Small intestine (tissue), 16 donors: Measurements from ENCODE around the gene CDHR4. TPM values are rescaled to one million over a fixed set of nuclear protein-coding genes. Genes with fewer than 3 reads are reported as not detected.
A peak's percentile ranks its signal among the peaks of the same experiment; 100 is the strongest.

Source experiments
- DNase-seq, 2 donors: peaks; one replicate each; pipeline versions ENCODE4 v3.0.0 to v3.0.0-alpha.2; 2013
- FAIRE-seq: peaks from 2 replicates; lab custom pipeline; 2012; peaks lifted over from hg19 to GRCh38; lab: Jason Lieb, UNC
- H3K27ac ChIP-seq, 3 donors: one replicate each; pipeline ENCODE4 v1.5.1; 2013; ENCODE audit warnings: low read length in 2 of 3, mild to moderate bottlenecking in 2 of 3, control low read depth in 1 of 3, inconsistent platforms in 1 of 3, low read depth in 1 of 3, moderate library complexity in 1 of 3
- H3K27me3 ChIP-seq, 3 donors: one replicate each; pipeline ENCODE4 v1.6.1; 2013; ENCODE audit warnings: low read length in 3 of 3, inconsistent platforms in 1 of 3; ENCODE audit not compliant: control insufficient read depth in 3 of 3, insufficient read depth in 3 of 3
- H3K36me3 ChIP-seq, 3 donors: one replicate each; pipeline ENCODE4 v1.6.1; 2013; ENCODE audit warnings: low read length in 3 of 3, inconsistent platforms in 1 of 3, low read depth in 1 of 3, mild to moderate bottlenecking in 1 of 3, moderate library complexity in 1 of 3; ENCODE audit not compliant: control insufficient read depth in 3 of 3, insufficient read depth in 2 of 3
- H3K4me1 ChIP-seq, 3 donors: one replicate each; pipeline ENCODE4 v1.6.1; 2013; ENCODE audit warnings: low read length in 2 of 3, inconsistent platforms in 1 of 3, low read depth in 1 of 3, mild to moderate bottlenecking in 1 of 3, moderate library complexity in 1 of 3; ENCODE audit not compliant: control insufficient read depth in 3 of 3, insufficient read depth in 2 of 3
- H3K4me3 ChIP-seq, 3 donors: one replicate each; pipeline ENCODE4 v1.5.1; 2013; ENCODE audit warnings: low read length in 3 of 3, control low read depth in 1 of 3, inconsistent platforms in 1 of 3, low read depth in 1 of 3, mild to moderate bottlenecking in 1 of 3, moderate library complexity in 1 of 3
- H3K9me3 ChIP-seq, 2 donors: one replicate each; pipeline ENCODE4 v1.6.1; 2013; ENCODE audit warnings: low read depth in 1 of 2, low read length in 1 of 2; ENCODE audit not compliant: control insufficient read depth in 2 of 2, insufficient read depth in 1 of 2
- WGBS, 3 donors: extraction: QIAGEN DNeasy Blood & Tissue Kit; methylation state at CpG; one replicate each; pipeline ENCODE4 v1.1.7; 2013; 5-methylcytosine and 5-hydroxymethylcytosine counted together
- long read RNA-seq, 10 donors: transcript quantifications; one replicate each; lab custom pipeline, GENCODE V29; 2026
- polyA plus RNA-seq, 4 donors: library from polyadenylated mRNA; stranded (reverse) in 3 of 4; unstranded in 1 of 4; fragments of 200-250 nt in 3 of 4; fragments of 120-200 nt in 1 of 4; gene quantifications; one replicate each; pipeline versions ENCODE4 v1.2.1 to v1.2.3, GENCODE V29; 2013
- donor health status: healthy with polysubstance abuse.
- donor health status: control.
- donor health status: control.
- donor health status: Bipolar disorder and iron deficiency.
- donor health status: healthy.

Gene CDHR4
- polyA plus RNA-seq = under 1 TPM in 1 of 4 donors, not detected in 3; 0.15 TPM
- long read RNA-seq, donor 1 = 0 reads
- long read RNA-seq, donor 2 = 0 reads
- long read RNA-seq, donor 3 = 0 reads
- long read RNA-seq, donor 4 = 0 reads
- long read RNA-seq, donor 5 = 0 reads
- long read RNA-seq, donor 6 = 0 reads
- long read RNA-seq, donor 7 = 0 reads
- long read RNA-seq, donor 8 = 0 reads
- long read RNA-seq, donor 9 = 0 reads
- long read RNA-seq, donor 10 = 0 reads

DNA sequence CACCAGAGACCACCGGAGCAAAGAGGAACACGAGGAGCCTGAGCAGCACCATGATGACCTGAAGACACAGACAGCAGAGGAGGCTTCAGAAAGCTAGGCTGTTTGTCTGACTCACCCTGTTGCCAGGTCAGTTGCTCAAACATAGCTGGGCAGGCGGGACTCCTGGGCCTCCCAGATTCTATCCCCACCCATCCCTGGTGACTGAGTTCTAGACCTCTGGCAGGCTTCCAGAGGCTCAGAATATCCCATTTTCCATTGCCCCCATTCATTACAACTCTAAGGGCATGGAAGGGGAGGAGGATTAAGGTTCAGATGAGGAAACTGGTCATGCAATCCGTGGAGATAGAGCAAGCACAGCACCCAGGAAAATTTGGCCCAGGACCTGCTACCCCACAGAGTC lies at the start of gene CDHR4:
CDHR4 (minus strand) TSS at position 113 of the 400 bp plus-strand sequence; CDS start at position 52, 61 bp downstream.
- DNase-seq = no peak
- 55 to 66% (median 60%) methylated on average over 4 of the region's 4 CpGs for WGBS, 3 donors
- H3K36me3 ChIP-seq = peaks cover 0 to 11% (median 0%) of the 10 kb centered on the region in 3 donors
- no peak within 1 kb of the TSS for H3K27ac ChIP-seq
- no peak for FAIRE-seq
- peaks cover 0 to 24% (median 0%) of the 10 kb centered on the region in 3 donors for H3K27me3 ChIP-seq
- no peak within 1 kb of the TSS for H3K4me3 ChIP-seq
- peaks cover 0 to 10% (median 0%) of the 10 kb centered on the region in 3 donors for H3K4me1 ChIP-seq
- no peaks in the 10 kb centered on the region for H3K9me3 ChIP-seq

GRCh38 chr3:49845694-49846093 lies 46.0 kb upstream of the CDHR4 start:
- DNase-seq = peak; percentile 71 to 95
- Histone ChIP-seq H3K36me3 (peaks cover 0 to 43% (median 0%) of the 10 kb centered on the region in 3 donors), H3K4me1 (peaks cover 0 to 24% (median 0%) of the 10 kb centered on the region in 3 donors), H3K4me3 (no peak overlapping the region), H3K27me3 (no peaks in the 10 kb centered on the region), H3K9me3 (no peaks in the 10 kb centered on the region), H3K27ac (peak overlapping the region; percentile 3 to 59 (median 12))
- 19 to 56% (median 39%) methylated on average over 3 of the region's 3 CpGs for WGBS, 3 donors
- no peak for FAIRE-seq

DNA sequence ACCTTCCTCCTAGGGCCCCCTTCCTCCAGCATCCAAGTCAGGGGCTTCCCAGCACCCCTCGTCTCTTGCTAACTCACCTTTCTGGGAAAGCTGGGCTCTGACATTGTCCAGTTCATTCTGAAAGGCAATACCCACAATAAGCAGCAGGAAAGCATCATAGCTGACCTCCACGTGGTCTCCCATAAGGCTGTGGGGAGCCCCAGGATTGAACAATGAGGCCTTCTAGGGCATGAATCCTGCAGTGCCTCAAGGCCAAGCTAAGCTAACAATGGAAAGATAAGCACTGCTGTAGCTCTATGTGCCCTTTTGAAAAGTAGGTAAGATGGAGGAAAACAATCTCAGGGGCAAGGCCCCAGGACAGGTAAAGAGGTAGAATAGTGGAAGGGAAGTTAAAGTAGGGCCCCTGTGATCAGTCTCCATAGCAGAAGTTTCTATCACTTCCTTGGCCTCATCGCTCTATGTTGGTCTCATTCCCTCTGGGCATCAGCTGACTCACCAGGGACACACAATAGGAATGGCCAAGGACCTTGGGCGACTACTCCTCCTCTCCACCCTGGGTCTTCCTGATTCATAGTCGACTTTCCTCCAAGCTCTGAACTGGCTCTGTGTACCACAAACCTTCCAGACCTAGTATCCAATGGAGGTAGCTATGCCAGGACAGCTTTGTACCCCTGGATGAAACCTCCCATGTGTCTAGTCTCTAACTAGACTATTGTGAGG lies 45.0 kb upstream of the CDHR4 start:
- Histone ChIP-seq H3K9me3 (no peaks in the 10 kb centered on the region), H3K4me3 (no peak overlapping the region), H3K36me3 (peaks cover 0 to 47% (median 0%) of the 10 kb centered on the region in 3 donors), H3K4me1 (peaks cover 0 to 25% (median 0%) of the 10 kb centered on the region in 3 donors), H3K27me3 (no peaks in the 10 kb centered on the region), H3K27ac (no peak overlapping the region)
- WGBS, 3 donors = 77 to 88% (median 85%) methylated on average over 5 of the region's 5 CpGs
- no peak for FAIRE-seq
- DNase-seq = no peak

DNA sequence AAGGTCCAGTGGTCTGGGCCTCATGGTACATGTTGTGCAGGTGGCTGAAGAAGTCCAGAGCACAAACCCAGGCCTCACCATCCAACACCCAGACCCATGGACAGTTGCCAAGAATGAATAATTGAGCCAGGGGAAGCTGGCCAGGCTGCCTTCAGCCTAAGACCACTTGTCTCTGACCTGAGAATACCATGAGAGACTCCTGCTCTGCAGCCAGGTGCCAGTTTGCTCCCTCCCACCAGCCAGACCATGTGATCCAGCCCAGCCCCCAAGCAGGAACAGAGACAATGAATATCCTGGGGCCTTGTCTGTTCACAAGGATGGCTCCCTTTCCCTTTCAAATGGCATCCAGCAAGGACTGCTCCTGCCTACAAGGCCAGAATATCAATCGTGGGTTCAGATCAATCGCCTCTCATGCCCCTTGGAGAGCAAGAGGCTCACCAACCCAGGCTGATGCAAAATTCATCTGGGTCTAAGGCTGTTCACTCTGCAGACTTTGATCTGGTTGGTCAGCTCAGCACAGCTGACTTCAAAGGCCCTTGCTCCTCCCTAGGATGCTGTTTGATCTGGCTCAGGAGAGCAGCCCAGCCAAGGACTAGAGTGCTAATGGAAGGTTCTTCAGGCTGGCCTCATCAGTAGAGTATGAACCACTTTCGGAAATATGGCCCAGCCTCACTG lies 43.3 kb upstream of the CDHR4 start:
- peaks cover 0 to 29% (median 0%) of the 10 kb centered on the region in 3 donors for H3K4me1 ChIP-seq
- H3K9me3 ChIP-seq = no peaks in the 10 kb centered on the region
- no peaks in the 10 kb centered on the region for H3K27me3 ChIP-seq
- WGBS, 3 donors = 89 to 92% (median 91%) methylated on average over 3 of the region's 3 CpGs
- FAIRE-seq (no peak), DNase-seq (no peak)
- H3K36me3 ChIP-seq = peaks cover 0 to 56% (median 0%) of the 10 kb centered on the region in 3 donors
- no peak overlapping the region for H3K4me3 ChIP-seq
- no peak overlapping the region for H3K27ac ChIP-seq

- H3K36me3 ChIP-seq = peaks cover 0 to 61% (median 0%) of the 10 kb centered on the region in 3 donors
- 86 to 93% (median 88%) methylated on average over 7 of the region's 7 CpGs for WGBS, 3 donors
- FAIRE-seq (no peak), DNase-seq (no peak)
- H3K4me3 ChIP-seq = no peak overlapping the region
- no peaks in the 10 kb centered on the region for H3K9me3 ChIP-seq
- H3K27ac ChIP-seq = no peak overlapping the region
- peaks cover 0 to 29% (median 0%) of the 10 kb centered on the region in 3 donors for H3K4me1 ChIP-seq
- H3K27me3 ChIP-seq = no peaks in the 10 kb centered on the region
Measured at GRCh38 chr3:49841806-49842205, 42.1 kb upstream of the CDHR4 start.

DNA sequence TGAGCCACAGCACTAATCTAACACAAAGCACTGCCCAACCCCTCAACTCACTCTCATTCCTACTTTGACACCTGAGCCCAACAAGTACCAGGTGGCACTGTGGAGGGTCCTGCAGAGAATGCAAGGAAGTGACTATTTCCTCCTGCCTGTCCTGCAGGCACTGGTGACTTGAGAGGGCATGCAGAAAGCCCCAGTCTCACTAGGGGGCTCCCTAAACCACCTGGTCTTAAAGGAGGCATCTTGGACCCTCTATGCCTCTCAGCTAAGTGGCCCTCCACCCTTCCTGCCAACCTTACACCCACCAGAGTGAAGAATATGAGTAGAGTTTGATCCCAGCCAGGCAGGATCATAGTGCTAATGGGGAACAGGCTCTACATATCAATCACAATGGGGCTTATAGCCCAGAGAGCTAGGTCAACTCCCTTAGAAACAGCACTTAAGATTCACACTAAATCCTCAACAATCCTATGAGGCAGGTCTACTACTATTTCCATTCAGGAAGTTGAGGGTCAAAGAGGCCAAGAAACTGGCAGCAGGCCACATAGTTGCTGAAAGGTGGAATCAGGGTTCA lies 41.5 kb upstream of the CDHR4 start:
- Histone ChIP-seq H3K9me3 (no peaks in the 10 kb centered on the region), H3K4me3 (no peak overlapping the region), H3K27me3 (no peaks in the 10 kb centered on the region), H3K4me1 (peaks cover 0 to 28% (median 0%) of the 10 kb centered on the region in 3 donors), H3K36me3 (peaks cover 0 to 63% (median 0%) of the 10 kb centered on the region in 3 donors), H3K27ac (no peak overlapping the region)
- DNase-seq (peak; percentile 28 to 56), FAIRE-seq (no peak)

- Histone ChIP-seq H3K27me3 (no peaks in the 10 kb centered on the region), H3K36me3 (peaks cover 0 to 64% (median 0%) of the 10 kb centered on the region in 3 donors), H3K27ac (no peak overlapping the region), H3K9me3 (no peaks in the 10 kb centered on the region), H3K4me3 (no peak overlapping the region), H3K4me1 (peaks cover 0 to 21% (median 0%) of the 10 kb centered on the region in 3 donors)
- FAIRE-seq (no peak), DNase-seq (no peak)
- 63 to 88% (median 76%) methylated on average over 2 of the region's 2 CpGs for WGBS, 3 donors
Measured at GRCh38 chr3:49840388-49840787, 40.7 kb upstream of the CDHR4 start.
